Right kidney (tissue), 1 donor: ENCODE measurements around the gene TBL1XR1.
"Not testable (repeated sequence)": the region's sequence is repeated elsewhere in the genome, so short reads cannot be mapped to it uniquely, and the experiment has no call there.

Experiments used
- DNase-seq: peaks from one replicate; pipeline ENCODE4 v3.0.0-alpha.2; 2016

Gene TBL1XR1

GRCh38 chr3:177185035-177185574, 12.2 kb downstream of the TBL1XR1 start:
- no peak for DNase-seq

GRCh38 chr3:177184602-177185001, 12.7 kb downstream of the TBL1XR1 start:
- DNase-seq, result not testable (repeated sequence)

DNA sequence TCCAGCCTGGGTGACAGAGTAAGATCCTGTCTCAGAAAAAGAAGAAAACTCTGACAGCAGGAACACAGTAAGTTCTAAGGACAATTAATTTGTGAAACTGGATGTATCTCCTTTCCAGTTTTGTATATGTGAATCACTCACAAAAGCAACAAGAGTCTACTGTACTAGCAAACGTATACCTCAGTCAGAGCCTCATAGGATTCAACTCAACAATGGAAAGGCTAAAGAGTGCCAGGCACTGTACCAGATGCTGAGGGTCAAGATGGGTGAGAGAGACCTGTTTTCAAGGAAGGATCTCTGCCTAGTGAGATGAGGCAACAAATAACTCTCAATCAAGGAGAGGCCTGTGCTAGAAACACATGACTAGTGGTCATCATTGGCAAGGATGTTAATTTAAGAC, 14.9 kb downstream of the TBL1XR1 start:
- no peak for DNase-seq

- no peak for DNase-seq
Observed at GRCh38 chr3:177181418-177181817, 15.9 kb downstream of the TBL1XR1 start.

DNA sequence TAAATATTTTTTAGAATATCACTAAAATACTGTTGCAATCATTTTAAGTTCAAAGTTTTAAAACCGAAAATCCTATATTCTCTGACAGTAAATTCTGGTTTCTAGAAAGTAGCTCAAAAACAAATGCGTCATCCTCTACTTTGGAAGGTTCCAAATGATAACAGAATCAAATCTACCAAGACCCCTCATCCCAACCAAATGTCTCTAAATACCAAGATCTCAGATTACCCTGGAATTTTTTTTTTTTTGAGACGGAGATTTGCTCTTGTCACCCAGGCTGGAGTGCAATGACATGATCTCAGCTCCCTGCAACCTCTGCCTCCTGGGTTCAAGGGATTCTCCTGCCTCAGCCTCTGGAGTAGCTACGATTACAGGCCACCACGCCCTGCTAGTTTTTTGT, 16.8 kb downstream of the TBL1XR1 start:
- DNase-seq, result no peak

- DNase-seq, result no peak
Observed at GRCh38 chr3:177179281-177180067, 17.8 kb downstream of the TBL1XR1 start.

GRCh38 chr3:177177749-177178221, 19.5 kb downstream of the TBL1XR1 start:
- no peak for DNase-seq

GRCh38 chr3:177174607-177175170, 22.6 kb downstream of the TBL1XR1 start:
- no peak for DNase-seq

GRCh38 chr3:177169936-177170722, 27.2 kb downstream of the TBL1XR1 start:
- no peak for DNase-seq

DNA sequence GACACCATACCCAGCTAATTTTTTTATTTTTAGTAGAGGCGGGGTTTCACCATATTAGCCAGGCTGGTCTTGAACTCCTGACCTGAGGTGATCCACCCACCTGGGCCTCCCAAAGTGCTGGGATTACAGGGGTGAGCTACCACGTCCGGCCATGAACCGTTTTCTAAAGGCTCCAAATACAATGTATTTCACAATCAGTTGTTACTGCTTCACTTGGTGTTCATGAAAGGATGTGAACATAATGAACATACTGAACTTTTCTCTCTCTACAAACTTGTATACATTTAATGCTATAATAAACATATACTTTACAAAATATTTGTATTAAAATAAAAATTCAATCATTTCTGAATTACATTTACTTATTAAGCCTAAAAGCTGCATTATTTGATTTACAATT, 28.9 kb downstream of the TBL1XR1 start:
- no peak for DNase-seq

- no peak for DNase-seq
Observed at GRCh38 chr3:177162742-177163141, 34.5 kb downstream of the TBL1XR1 start.

DNA sequence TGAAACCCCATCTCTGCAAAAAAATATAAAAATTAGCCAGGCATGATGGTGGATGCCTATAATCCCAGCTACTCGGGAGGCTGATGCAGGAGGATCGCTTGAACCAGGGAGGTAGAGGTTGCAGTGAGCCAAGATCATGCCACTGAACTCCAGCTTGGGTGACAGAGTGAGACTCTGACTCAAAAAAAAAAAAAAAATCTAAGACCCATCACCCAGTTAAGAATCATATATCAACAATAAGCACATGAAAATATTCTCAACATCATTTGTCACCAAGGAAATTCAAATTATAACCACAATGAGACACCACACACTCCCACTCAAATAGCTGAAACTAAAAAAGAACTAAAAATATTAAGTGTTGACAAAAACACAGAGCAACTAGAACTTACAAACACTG, 35.7 kb downstream of the TBL1XR1 start:
- not testable (repeated sequence) for DNase-seq

DNA sequence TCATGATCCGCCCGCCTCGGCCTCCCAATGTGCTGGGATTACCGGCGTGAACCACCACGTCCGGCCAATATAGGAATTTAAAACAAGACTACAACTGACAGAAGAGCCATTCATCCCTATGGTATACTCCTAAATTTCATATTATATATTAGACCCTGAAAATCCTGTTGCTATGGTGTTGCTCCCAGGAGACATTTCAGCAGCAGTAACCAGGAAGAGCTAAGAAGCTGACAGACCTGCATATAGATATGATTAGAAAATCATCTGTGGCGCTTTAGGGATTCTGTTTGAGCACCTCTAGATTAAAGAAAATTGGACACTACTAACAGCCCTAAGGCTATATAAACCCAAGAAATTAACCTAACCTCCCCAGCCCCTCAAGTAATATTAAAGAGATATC, 38.8 kb downstream of the TBL1XR1 start:
- DNase-seq, result no peak

GRCh38 chr3:177157492-177157891, 39.8 kb downstream of the TBL1XR1 start:
- no peak for DNase-seq

DNA sequence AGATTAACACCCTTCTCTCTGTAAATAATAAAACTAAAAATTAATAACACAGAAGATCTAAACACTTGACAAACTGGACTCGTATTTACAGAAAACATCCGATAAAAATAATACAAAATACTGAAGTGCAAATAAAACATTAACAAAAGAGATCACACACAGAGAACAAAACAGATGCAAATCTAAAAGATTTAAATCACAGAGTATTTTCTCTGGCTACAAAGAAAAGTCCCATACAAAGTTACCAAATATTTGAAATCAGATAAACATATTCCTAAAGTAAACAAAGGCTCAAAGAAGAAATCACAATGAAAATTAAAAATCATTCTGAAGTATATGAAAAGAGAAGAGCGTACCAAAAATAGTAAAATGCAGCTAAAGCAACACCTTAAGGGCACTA, 42.5 kb downstream of the TBL1XR1 start:
- DNase-seq, result no peak

DNA sequence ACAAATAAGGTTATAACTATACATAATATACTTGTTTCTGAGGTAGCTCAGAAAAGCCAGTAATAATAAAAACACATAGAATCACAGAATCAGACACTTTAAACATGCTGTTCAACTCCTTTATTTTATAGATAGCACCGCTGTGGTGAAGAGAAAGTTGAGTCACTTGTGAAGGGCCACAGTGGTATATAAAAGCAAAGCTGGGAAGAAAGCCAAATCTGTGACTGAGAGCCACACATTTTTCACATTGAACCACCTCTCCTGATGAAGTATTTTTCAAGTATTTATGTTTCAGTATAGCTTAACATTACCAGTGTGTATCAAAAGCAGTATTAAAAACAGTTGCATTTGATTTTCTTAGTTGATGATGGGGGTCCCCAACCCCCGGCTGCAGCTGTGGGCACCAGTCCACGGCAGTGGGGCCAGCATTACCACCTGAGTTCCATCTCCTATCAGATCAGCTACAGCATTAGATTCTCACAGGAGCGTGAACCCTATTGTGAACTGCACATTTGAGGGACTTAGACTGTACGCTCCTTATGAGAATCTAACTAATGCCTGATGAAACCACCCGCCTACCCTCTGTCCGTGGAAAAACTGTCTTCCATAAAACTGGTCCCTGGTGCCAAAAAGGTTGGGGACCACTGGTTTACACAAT, 46.2 kb downstream of the TBL1XR1 start:
- DNase-seq, result no peak

DNA sequence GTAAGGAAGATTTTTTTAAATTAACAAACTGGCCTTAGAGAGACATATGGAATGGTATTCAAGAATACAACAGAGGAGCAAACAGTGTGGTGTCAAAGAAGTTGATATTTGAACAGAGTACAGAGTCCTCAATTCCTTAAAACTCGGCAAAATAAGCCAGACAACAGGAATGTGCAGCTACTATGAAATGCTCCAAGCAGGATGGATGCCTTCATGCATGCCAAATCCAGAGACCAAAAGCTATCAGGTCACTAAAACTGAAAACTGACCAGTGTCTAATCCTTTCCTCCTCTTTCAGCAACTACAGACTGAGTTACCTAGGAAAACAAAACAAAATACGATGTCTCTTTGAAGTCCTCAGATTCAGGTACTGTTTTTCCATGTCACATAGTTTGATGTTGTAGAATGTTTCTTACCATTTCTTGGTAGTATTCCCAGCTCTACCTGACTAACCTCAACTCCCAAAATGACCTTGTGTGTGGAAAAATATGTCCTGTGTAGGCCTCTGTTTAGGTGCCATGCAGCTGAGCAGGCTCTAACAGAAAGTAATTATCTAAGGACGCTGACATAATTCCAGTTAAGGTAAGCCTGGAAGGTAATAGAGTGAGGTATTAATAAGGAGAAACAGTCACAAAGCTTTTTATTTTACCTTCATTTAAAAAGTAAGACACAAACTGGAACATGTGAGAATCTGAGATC, 46.9 kb downstream of the TBL1XR1 start:
- DNase-seq, result no peak

DNA sequence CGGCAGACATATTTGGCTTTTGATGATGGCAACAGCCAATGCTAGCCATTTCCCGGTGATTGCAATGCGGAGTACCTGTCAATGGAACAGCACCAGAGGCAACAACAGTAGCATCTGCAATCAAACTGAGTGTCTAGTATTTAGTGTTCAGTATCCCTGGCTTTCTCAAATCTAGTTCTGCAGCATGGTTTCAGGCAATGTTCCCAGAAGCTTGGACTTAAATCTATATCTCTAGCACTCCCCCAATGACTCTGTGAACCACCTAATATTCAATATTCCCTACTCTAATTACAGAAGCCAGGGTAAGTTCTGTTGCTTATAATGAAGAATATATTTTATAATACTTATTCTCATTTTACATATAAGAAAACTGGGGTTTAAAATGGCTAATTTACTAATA, 48.2 kb downstream of the TBL1XR1 start:
- no peak for DNase-seq

DNA sequence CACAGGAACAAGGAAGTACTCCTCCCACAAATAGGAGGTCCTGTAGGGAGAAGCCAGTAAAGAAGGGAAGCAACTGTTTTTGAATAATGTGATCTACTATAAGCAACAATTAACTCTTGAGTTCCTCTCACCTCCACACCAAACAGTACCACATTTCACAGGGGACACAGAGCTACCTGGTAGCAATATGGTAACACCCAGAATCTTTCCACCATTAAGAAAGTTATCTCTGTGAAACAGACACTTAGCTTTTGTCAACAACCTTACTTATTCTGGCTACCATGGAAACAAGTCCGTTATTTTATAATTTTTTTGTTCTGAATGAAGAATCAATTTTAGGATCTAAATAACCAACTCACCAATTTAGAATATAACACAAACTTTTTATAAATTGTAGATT, 49.5 kb downstream of the TBL1XR1 start:
- no peak for DNase-seq

- no peak for DNase-seq
Observed at GRCh38 chr3:177146646-177147045, 50.6 kb downstream of the TBL1XR1 start.

- DNase-seq, result no peak
Observed at GRCh38 chr3:177145954-177146353, 51.3 kb downstream of the TBL1XR1 start.

DNA sequence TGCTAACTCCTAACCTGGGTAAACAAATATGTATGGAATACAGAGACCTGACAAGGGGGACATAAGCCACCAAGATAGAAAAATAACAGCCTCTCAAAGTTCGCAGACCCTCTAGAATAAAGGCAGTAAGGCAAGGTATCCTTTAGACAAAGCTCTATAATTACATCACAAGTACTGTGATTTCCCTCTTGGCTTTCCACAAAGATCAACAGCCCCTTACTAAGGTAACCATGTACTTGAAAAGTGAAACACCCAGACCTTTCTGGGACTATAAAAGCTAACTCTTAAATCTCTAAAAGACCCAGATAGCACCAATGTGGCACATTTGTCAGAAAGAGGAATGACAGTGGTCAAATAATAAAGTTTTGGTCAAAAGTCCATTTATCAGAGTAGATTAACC, 51.9 kb downstream of the TBL1XR1 start:
- no peak for DNase-seq
